NCI-H524 (cell line): ENCODE data around the gene PBX3.

Source experiments
- DNase-seq, 2 experiments: peaks; one replicate each; lab custom pipeline; 2025; lab: John Stamatoyannopoulos, UW

PBX3 gene

DNA sequence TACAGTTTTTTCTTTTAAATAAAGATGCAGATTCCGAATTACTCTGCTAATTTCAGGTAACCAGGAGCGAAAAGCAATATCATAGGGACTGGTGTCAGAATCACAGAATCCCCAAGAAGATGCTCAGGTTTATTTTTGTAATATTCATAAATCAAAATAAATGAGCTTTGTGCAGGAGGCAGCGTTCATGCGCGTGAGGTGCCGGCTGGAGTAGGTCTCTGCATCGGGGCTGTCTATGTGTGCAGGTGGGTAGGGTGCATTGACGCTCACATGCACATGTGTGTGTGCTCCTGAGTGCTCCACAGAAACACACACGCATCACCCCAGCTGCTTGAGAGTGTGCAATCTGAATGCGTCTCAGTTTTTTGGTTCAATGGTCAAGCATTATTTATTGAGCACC is 226.4 kb downstream of the PBX3 start:
- DNase-seq = no peak

DNA sequence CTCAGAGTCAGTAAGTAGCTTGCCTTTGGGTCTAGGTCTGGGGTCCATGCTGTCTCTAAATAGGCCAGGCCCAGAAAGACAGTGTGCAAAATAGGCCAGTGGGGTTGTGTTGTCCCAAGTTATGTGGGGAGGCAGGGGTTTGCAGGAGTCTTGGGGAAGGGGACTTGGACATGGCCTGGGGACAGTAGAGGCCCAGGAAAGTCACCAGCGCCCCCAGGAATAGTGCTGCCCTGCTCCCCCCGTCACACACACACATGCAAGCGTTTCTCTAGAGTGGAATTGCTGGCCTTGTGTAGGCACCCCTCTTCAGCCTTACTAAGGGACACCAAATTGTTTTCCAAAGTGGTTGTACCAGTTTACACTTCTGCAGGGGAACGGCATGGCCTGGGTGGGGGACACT is 227.5 kb downstream of the PBX3 start:
- DNase-seq = no peak

GRCh38 chr9:125977223-125977622 is 230.1 kb downstream of the PBX3 start:
- no peak for DNase-seq

- no peak for DNase-seq
These were observed 232.2 kb downstream of the PBX3 start for GRCh38 chr9:125979383-125979782.

- no peak for DNase-seq
These were observed 235.7 kb downstream of the PBX3 start for GRCh38 chr9:125982798-125983406.

DNA sequence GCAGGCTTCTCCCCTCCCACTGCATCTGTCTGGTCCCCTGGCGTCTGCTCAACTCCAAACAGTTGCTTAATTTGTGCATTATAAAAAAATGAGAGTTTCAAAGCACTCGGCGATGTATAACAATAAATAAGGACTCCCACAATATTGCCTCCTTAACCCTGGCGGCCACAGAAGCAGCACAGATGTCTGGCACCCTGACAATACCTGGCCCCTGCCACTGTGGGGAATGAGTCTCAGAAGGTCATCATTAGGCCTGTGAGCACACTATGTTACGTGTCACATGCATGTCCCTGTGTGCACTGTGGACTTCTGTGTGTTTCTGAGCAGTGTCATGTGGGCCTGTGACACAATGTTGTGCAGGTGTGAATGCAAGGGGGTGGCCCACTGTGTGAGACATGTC is 236.5 kb downstream of the PBX3 start:
- peak in 1 of 2 experiments; percentile 26 for DNase-seq

DNA sequence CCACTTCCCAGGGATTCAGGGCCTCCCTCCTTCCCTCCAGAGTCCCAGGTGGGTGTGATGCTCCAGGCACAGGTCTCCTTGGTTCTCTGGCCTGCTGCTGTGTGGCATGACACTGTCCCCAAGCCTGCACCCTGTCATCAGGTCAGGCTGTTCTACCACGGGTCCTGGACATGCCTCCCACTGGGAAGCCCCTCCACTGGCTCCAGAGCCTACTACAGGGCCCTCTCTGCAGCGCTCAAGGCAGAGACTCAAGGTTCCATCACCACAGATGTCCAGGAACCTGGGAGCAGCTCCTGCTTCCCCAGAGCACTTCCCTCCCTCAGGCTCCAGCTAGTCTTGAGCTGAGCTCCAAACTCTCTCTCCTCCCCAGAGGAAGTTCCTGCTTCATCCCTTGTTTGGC is 237.3 kb downstream of the PBX3 start:
- no peak for DNase-seq

DNA sequence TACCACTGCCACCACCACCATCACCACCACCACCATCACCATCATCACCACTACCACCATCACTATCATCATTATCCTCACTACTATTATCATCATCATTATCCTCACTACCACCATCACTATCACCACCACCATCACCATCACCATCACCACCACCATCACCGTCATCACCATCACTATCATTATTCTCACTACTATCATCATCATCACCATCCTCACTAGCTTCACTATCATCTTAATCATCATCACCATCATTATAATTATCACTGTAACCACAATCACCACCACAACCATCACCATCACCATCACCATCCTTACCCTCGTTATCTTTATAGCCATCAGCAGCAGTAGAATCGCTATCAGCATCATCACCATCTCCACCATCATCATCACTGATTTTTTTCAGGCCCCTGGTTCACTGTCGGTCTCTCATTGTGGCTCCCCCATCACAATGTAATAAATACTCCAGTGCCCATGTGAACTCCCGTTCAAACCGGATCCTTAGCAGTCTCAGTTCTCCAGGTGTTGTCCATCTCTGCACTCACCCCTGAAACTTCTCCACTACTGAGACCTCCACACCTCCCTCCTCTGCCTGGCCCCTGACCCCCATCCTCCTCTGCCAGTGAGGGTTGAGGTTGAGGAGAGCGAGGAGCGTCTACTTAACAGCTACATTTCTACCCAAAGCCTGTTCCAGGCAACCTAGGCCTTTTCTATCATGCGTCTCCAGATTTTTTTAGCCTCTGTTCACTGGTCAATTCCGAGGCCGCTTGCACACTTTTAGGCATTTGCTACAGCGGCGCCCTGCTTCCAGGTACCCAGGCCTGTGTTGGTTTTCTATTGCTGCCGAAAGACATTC is 238.2 kb downstream of the PBX3 start:
- DNase-seq = no peak

GRCh38 chr9:125985998-125986655 is 239.0 kb downstream of the PBX3 start:
- DNase-seq = no peak

- peak; percentile 55 to 62 for DNase-seq
These were observed 239.8 kb downstream of the PBX3 start for GRCh38 chr9:125986966-125987365.

- DNase-seq = no peak
These were observed 240.2 kb downstream of the PBX3 start for GRCh38 chr9:125987420-125987819.

DNA sequence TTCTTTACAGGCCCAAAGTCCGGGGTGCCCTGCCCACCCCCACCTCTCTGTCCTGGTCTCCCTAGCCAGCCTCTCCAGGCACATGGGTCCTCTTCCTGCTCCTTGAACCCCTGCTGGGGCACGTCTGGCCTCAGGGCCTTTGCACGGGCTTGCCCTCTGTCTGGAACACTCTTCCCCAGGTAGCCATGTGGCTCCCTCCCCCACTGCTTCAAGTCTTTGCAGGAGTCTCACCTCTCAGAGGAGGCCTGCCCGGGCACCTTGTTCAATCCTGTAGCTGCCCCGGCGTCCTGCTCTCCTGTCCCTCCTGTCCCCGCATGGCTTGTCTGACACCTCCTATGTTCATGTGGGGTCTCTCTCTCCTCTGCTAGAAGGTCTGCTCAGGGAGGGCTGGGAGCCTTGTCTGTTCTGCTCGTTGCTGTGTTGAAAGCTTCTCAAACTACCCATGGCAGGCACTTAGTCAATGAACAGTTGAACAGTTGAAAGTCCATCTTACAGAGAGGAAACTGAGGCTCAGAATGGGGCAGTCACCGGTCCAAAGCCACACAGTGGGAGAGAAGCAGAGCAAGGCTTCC is 241.4 kb downstream of the PBX3 start:
- no peak for DNase-seq

DNA sequence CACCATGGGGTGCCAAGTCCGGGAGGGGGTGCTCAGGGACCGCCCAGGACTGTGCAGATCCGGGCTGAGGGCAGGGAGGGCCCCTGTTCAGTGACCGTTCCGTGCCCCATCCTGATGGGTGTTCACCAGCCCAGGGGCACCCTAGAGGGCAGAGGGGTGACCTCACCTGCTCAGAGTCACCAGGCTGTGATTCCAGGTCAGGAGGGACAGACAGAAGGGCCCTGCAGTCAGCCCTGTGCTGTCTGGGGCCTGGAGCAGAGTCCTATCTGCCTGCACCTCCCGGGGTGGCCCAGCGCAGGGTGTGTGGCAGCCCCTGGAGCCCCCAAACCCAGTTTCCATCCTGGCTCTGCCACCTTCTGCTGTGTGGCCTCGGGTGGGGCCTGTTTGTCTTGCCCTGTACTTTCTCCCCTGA is 241.9 kb downstream of the PBX3 start:
- no peak for DNase-seq

GRCh38 chr9:125989524-125990180 is 242.5 kb downstream of the PBX3 start:
- DNase-seq = no peak

- no peak for DNase-seq
These were observed 243.1 kb downstream of the PBX3 start for GRCh38 chr9:125990186-125990792.

- DNase-seq = peak; percentile 70 to 80
These were observed 243.6 kb downstream of the PBX3 start for GRCh38 chr9:125990793-125991220.

- no peak for DNase-seq
These were observed 244.8 kb downstream of the PBX3 start for GRCh38 chr9:125991886-125992529.

GRCh38 chr9:125992557-125992956 is 245.4 kb downstream of the PBX3 start:
- DNase-seq = no peak

GRCh38 chr9:125993466-125993865 is 246.3 kb downstream of the PBX3 start:
- DNase-seq = no peak

DNA sequence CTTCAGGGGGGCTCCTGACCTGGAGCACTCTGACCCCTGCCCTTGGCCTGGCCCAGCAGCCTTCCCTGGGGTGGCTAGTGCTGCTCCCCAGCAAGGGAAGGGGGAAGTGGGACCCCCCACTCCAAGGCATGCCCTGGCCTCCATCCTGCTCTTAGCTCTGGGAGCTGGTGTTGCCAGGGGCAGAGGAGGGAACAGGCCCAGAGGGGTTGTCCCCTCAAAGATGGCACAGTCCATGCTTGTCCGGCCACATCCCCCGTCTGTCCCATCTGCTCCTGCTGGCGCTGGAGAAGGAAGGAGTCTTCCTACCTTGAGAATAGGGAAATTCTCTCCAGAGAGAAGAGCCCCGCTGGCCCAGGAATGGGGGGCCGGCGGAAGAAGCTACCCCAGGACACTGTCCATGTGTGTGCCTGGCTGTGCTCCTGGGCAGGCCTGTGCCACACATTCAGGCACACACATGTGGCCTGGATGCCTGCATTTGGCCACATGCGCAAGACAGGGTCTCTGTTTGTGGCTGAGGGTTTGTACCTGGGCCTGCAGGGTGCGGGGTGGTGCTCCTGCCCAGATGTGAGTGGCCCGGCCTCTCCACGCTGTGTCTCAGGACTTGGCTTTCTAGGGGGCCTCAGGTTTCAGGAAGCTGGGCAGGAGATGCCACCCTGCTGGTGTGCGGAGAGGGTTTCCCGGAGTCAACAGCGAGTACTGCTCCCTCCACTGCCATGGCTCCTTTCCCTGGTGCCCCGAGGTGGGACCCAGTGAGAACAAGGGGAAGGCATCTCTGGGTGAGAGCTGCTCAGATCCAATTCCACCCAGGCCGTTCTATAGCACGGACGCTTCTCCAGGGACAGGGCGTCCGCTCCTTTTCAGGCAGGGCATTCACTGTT is 247.1 kb downstream of the PBX3 start:
- DNase-seq = no peak
